GM18870 (cell line): ENCODE measurements around the gene LSAMP.

ENCODE experiments used
- ATAC-seq: cut with Tn5 transposase; IDR thresholded peaks from one replicate; pipeline ENCODE4 v1.9.1; 2021; ENCODE audit warnings: moderate library complexity; ENCODE audit not compliant: unreplicated experiment

Gene LSAMP

GRCh38 chr3:116065501-116065900, 379.8 kb downstream of the LSAMP start:
- ATAC-seq, result no peak

GRCh38 chr3:116064646-116065045, 380.6 kb downstream of the LSAMP start:
- no peak for ATAC-seq

- ATAC-seq, result no peak
These were observed 385.7 kb downstream of the LSAMP start for GRCh38 chr3:116059421-116060096.

GRCh38 chr3:116058844-116059243, 386.4 kb downstream of the LSAMP start:
- ATAC-seq, result no peak

- ATAC-seq, result no peak
These were observed 387.8 kb downstream of the LSAMP start for GRCh38 chr3:116057400-116058006.

- ATAC-seq, result peak; percentile 96
These were observed 389.0 kb downstream of the LSAMP start for GRCh38 chr3:116056280-116056679.

- ATAC-seq, result no peak
These were observed 392.3 kb downstream of the LSAMP start for GRCh38 chr3:116053017-116053416.

- ATAC-seq, result no peak
These were observed 392.7 kb downstream of the LSAMP start for GRCh38 chr3:116052602-116053001.

- ATAC-seq, result no peak
These were observed 393.7 kb downstream of the LSAMP start for GRCh38 chr3:116051586-116051985.

- no peak for ATAC-seq
These were observed 394.2 kb downstream of the LSAMP start for GRCh38 chr3:116051040-116051439.

GRCh38 chr3:116050311-116050915, 394.9 kb downstream of the LSAMP start:
- ATAC-seq, result no peak

- no peak for ATAC-seq
These were observed 396.3 kb downstream of the LSAMP start for GRCh38 chr3:116048991-116049390.

- no peak for ATAC-seq
These were observed 398.9 kb downstream of the LSAMP start for GRCh38 chr3:116046350-116046749.

GRCh38 chr3:116045314-116045713, 400.0 kb downstream of the LSAMP start:
- ATAC-seq, result no peak

GRCh38 chr3:116040152-116040551, 405.1 kb downstream of the LSAMP start:
- ATAC-seq, result no peak

GRCh38 chr3:116039651-116039985, 405.7 kb downstream of the LSAMP start:
- no peak for ATAC-seq

- ATAC-seq, result no peak
These were observed 406.2 kb downstream of the LSAMP start for GRCh38 chr3:116038968-116039650.

GRCh38 chr3:116037954-116038911, 407.1 kb downstream of the LSAMP start:
- peak; percentile 98 for ATAC-seq

- no peak for ATAC-seq
These were observed 409.9 kb downstream of the LSAMP start for GRCh38 chr3:116035429-116035828.

GRCh38 chr3:116034794-116035193, 410.5 kb downstream of the LSAMP start:
- no peak for ATAC-seq

- ATAC-seq, result no peak
These were observed 411.2 kb downstream of the LSAMP start for GRCh38 chr3:116034086-116034485.
